MM.1S (cell line): ENCODE data around the gene CACNA1H.

Experiments
- DNase-seq: peaks from one replicate; pipeline ENCODE4 v3.0.0-alpha.2; 2015
- H2AFZ ChIP-seq: fragments of 300-600 bp; sonication (generic); 2 replicates; pipeline ENCODE4 v1.6.0; 2016; ENCODE audit warnings: antibody characterized with exemption, low read length
- H3F3A ChIP-seq: fragments of 300-600 bp; sonication (generic); 2 replicates; pipeline ENCODE4 v1.6.1; 2016; ENCODE audit warnings: mild to moderate bottlenecking, antibody characterized with exemption, low read length, moderate library complexity, mixed read lengths; ENCODE audit not compliant: insufficient read depth
- H3K27ac ChIP-seq: fragments of 300-600 bp; sonication (generic); 2 replicates; pipeline ENCODE4 v1.5.1; 2016; ENCODE audit warnings: mild to moderate bottlenecking, low read length
- H3K27me3 ChIP-seq: fragments of 300-600 bp; sonication (generic); replicated peaks from 2 replicates; pipeline ENCODE4 v1.6.0; 2016; ENCODE audit warnings: low read length; ENCODE audit not compliant: insufficient read depth
- H3K36me3 ChIP-seq: fragments of 300-600 bp; sonication (generic); replicated peaks from 2 replicates; pipeline ENCODE4 v1.6.1; 2016; ENCODE audit warnings: mild to moderate bottlenecking, low read length, mixed read lengths; ENCODE audit not compliant: insufficient read depth
- H3K4me1 ChIP-seq: fragments of 300-600 bp; sonication (generic); 2 replicates; pipeline ENCODE4 v1.6.1; 2016; ENCODE audit warnings: low read length, mixed read lengths
- H3K4me2 ChIP-seq: fragments of 300-600 bp; sonication (generic); 2 replicates; pipeline ENCODE4 v1.6.0; 2016; ENCODE audit warnings: low read depth, low read length
- H3K4me3 ChIP-seq: fragments of 300-600 bp; sonication (generic); 2 replicates; pipeline ENCODE4 v1.5.1; 2016; ENCODE audit warnings: low read length, mixed read lengths
- H3K79me2 ChIP-seq: fragments of 300-600 bp; sonication (generic); 2 replicates; pipeline ENCODE4 v1.6.1; 2016; ENCODE audit warnings: mixed run types, low read length, mixed read lengths
- H3K9ac ChIP-seq: fragments of 300-600 bp; sonication (generic); 2 replicates; pipeline ENCODE4 v1.6.1; 2016; ENCODE audit warnings: low read length, mixed read lengths
- H3K9me2 ChIP-seq: fragments of 300-600 bp; sonication (generic); replicated peaks from 2 replicates; pipeline ENCODE4 v1.6.1; 2016; ENCODE audit warnings: mild to moderate bottlenecking, low read length, mixed read lengths; ENCODE audit not compliant: insufficient read depth
- H3K9me3 ChIP-seq: fragments of 300-600 bp; sonication (generic); replicated peaks from 2 replicates; pipeline ENCODE4 v1.6.1; 2016; ENCODE audit warnings: mild to moderate bottlenecking, low read length, mixed read lengths; ENCODE audit not compliant: insufficient read depth
- H4K20me1 ChIP-seq: fragments of 300-600 bp; sonication (generic); 2 replicates; pipeline ENCODE4 v1.6.1; 2016; ENCODE audit warnings: mild to moderate bottlenecking, low read length, moderate library complexity, mixed read lengths; ENCODE audit not compliant: insufficient read depth
- EZH2 ChIP-seq: fragments of 300-600 bp; sonication (generic); optimal IDR thresholded peaks from 2 replicates; pipeline ENCODE3; 2017; ENCODE audit warnings: low read depth, mild to moderate bottlenecking, antibody characterized with exemption, low read length, mixed read lengths
- EZH2phosphoT487 ChIP-seq: fragments of 300-600 bp; sonication (generic); IDR thresholded peaks from 2 replicates; pipeline ENCODE4 v1.6.1; 2018; ENCODE audit warnings: antibody characterized with exemption, low read length
- TF ChIP-seq, protein P1 (sequence below): fragments of 300-600 bp; sonication (generic); IDR thresholded peaks from 2 replicates; pipeline ENCODE4 v1.5.1; 2016; ENCODE audit warnings: antibody characterized with exemption, low read length, mixed read lengths

Gene CACNA1H

DNA sequence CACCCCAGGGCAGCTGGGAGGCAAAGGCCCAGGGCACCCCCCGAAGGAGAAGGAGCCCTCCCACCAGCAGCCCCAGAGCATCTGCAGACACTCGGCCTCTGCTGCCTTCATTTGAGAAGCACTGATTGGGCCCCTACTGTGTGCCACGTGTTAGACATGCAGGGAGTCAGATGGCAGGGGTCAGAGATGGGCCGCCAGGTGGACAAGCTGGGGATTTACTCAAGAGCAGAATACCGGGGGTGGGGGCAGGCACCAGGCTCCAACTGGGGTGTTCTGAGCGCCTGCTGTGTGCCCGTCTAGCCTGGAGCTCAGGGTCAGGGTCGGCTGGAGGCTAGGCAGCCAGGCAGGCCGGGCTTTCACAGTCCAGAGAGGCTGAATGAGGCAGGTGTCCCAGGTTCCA is 53.4 kb downstream of the CACNA1H start:
- Histone ChIP-seq H3K36me3 (no peaks in the 10 kb centered on the region), H3K9ac (no peak overlapping the region)

DNA sequence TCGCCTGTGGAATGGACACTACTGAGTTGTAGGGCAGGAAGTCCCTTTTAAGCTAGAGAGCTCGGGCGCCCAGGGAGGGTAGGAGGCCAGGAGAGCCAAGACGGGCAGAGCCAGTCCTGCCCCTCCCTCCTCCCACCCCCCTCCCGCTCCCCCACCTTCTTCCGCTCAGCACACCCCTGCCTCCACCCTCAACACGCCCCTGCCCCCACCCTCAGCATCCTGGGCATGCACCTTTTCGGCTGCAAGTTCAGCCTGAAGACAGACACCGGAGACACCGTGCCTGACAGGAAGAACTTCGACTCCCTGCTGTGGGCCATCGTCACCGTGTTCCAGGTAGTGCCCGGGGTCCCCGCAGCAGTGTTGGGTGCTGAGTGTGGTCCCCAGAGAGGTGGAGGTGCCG is 53.9 kb downstream of the CACNA1H start:
- H3K27me3 ChIP-seq, result peaks cover 87% of the 10 kb centered on the region
- H3K9me2 ChIP-seq, result no peaks in the 10 kb centered on the region
- DNase-seq, result no peak
- no peaks in the 10 kb centered on the region for H4K20me1 ChIP-seq
- no peak overlapping the region for H3K4me3 ChIP-seq
- no peaks in the 10 kb centered on the region for H3K9me3 ChIP-seq
- H3K9ac ChIP-seq, result no peak overlapping the region
- no peaks in the 10 kb centered on the region for H3K79me2 ChIP-seq
- TF ChIP-seq, protein P1, sequence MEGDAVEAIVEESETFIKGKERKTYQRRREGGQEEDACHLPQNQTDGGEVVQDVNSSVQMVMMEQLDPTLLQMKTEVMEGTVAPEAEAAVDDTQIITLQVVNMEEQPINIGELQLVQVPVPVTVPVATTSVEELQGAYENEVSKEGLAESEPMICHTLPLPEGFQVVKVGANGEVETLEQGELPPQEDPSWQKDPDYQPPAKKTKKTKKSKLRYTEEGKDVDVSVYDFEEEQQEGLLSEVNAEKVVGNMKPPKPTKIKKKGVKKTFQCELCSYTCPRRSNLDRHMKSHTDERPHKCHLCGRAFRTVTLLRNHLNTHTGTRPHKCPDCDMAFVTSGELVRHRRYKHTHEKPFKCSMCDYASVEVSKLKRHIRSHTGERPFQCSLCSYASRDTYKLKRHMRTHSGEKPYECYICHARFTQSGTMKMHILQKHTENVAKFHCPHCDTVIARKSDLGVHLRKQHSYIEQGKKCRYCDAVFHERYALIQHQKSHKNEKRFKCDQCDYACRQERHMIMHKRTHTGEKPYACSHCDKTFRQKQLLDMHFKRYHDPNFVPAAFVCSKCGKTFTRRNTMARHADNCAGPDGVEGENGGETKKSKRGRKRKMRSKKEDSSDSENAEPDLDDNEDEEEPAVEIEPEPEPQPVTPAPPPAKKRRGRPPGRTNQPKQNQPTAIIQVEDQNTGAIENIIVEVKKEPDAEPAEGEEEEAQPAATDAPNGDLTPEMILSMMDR, result no peak
- TF ChIP-seq EZH2, result no peak
- no peak for TF ChIP-seq EZH2phosphoT487
- H3K4me2 ChIP-seq, result no peak overlapping the region
- no peaks in the 10 kb centered on the region for H3K4me1 ChIP-seq
- no peak overlapping the region for H3K27ac ChIP-seq
- no peaks in the 10 kb centered on the region for H3F3A ChIP-seq
- no peaks in the 10 kb centered on the region for H3K36me3 ChIP-seq
- H2AFZ ChIP-seq, result no peak overlapping the region

More for the DNA sequence above, 53.4 kb downstream of the CACNA1H start:
- Histone ChIP-seq H3K27ac (no peak overlapping the region), H3F3A (no peaks in the 10 kb centered on the region), H3K9me2 (no peaks in the 10 kb centered on the region), H3K79me2 (no peaks in the 10 kb centered on the region), H3K4me1 (no peaks in the 10 kb centered on the region), H4K20me1 (no peaks in the 10 kb centered on the region), H3K27me3 (peaks cover 87% of the 10 kb centered on the region), H3K9me3 (no peaks in the 10 kb centered on the region), H3K4me3 (no peak overlapping the region), H3K4me2 (no peak overlapping the region), H2AFZ (no peak overlapping the region)
- DNase-seq, result no peak
- TF ChIP-seq EZH2phosphoT487 (no peak), EZH2 (no peak)
- TF ChIP-seq, protein P1, result no peak

DNA sequence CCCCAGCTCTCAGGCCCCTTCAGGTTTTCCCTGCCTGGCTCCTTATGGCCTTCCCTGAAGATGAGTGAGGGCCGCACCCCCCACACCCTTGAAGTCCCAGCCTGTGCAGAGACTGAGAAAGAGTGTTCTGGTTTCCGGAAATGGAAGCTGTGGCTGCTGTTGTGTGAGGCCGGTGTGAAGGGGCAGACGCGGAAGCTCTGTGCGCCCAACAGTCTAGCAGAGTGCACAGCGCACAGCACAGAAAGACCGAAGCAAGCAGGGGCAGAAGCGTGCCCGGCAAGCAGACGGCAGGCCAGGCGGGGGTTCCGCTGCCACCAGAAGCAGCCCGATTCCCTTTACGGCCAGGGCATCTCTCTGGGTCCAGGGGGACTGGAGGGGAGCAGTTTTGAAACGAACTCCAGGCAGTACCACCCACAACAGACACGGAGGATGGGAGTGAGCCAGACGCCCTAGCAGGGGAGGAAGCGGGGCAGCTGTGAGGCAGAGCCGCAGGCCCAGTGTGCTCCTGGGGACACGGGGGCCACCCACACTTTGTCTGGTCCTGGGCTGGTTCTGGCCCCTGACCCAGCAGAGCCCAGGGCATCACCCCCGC is 55.4 kb downstream of the CACNA1H start:
- H3K9me3 ChIP-seq, result no peaks in the 10 kb centered on the region
- H3K4me2 ChIP-seq, result no peak overlapping the region
- H3F3A ChIP-seq, result no peaks in the 10 kb centered on the region
- DNase-seq, result no peak
- no peaks in the 10 kb centered on the region for H3K4me1 ChIP-seq
- TF ChIP-seq EZH2 (no peak), EZH2phosphoT487 (no peak)
- TF ChIP-seq, protein P1, result no peak
- no peaks in the 10 kb centered on the region for H3K9me2 ChIP-seq
- H3K4me3 ChIP-seq, result no peak overlapping the region
- H3K27me3 ChIP-seq, result peaks cover 87% of the 10 kb centered on the region
- H4K20me1 ChIP-seq, result no peaks in the 10 kb centered on the region
- no peak overlapping the region for H3K27ac ChIP-seq
- H3K79me2 ChIP-seq, result no peaks in the 10 kb centered on the region
- no peak overlapping the region for H3K9ac ChIP-seq
- no peak overlapping the region for H2AFZ ChIP-seq
- H3K36me3 ChIP-seq, result no peaks in the 10 kb centered on the region
